H1 (cell line): ENCODE data around the gene CA10. TPM values are rescaled to one million over a fixed set of nuclear protein-coding genes. Genes with fewer than 3 reads are reported as not detected.
A peak's percentile ranks its signal among the peaks of the same experiment; 100 is the strongest.

Source experiments
- EZH2 ChIP-seq: fragments of 200-600 bp; sonication (generic); IDR thresholded peaks from 2 replicates; pipeline ENCODE4 v1.7.1; 2012; ENCODE audit warnings: low read depth, mild to moderate bottlenecking, moderate library complexity, low read length, inconsistent platforms; ENCODE audit not compliant: severe bottlenecking
- POLR2AphosphoS5 ChIP-seq: IDR thresholded peaks from 2 replicates; pipeline ENCODE4 v1.6.1; 2011; ENCODE audit warnings: low read depth, low read length
- YY1 ChIP-seq: IDR thresholded peaks from 2 replicates; pipeline ENCODE4 v1.6.1; 2011; ENCODE audit warnings: low read depth, mild to moderate bottlenecking, low read length
- polyA plus RNA-seq, 7 experiments: library from polyadenylated mRNA; depleted of rRNA in 3 of 7; stranded (reverse) in 5 of 7; unstranded in 2 of 7; fragments of >200 nt in 5 of 7; fragments of 200-250 nt in 2 of 7; gene quantifications; 1 replicate in 5 of 7; 2 replicates in 1 of 7; 4 replicates in 1 of 7; pipeline versions ENCODE4 v1.2.1 to v1.2.3, GENCODE V29; 2011 to 2013; ENCODE audit warnings: missing spikeins in 2 of 7, mixed read lengths in 2 of 7
- total RNA-seq: library from RNA; stranded (reverse); fragmentation: NEBNext Ultra II Directional; extraction: Animal tissue kit (Norgen Biotek cat#: 25700); gene quantifications from 2 replicates; pipeline ENCODE4 v1.2.1, GENCODE V29; 2021

The CA10 gene
- total and polyA plus RNA-seq, 2 of the 8 experiments (the other 6 are each of a cell fraction or from before 2014, with no cell fraction given), result 0.60 to 0.63 TPM

GRCh38 chr17:52159246-52160135 lies 977 bp upstream of the CA10 start (continued):
- TF ChIP-seq POLR2AphosphoS5, result no peak
- no peak for TF ChIP-seq YY1
- TF ChIP-seq EZH2, result peak; percentile 85
